Measurements from ENCODE around the gene SPIB. TPM values are rescaled to one million over a fixed set of nuclear protein-coding genes. Genes with fewer than 3 reads are reported as not detected.
"Not testable (repeated sequence)": the region's sequence is repeated elsewhere in the genome, so short reads cannot be mapped to it uniquely, and the experiment has no call there.

Gene SPIB
- total RNA-seq, 4 donors from 2014 or later: 0.66 to 3.5 (median 0.90) TPM; not detected in 1

GRCh38 chr19:50465986-50466705 is 47.4 kb downstream of the SPIB start:
- Histone ChIP-seq H3K27ac (no peak overlapping the region), H3K4me1 (no peaks in the 10 kb centered on the region), H3K27me3 (peaks cover 0 to 16% of the 10 kb centered on the region in 2 donors), H3K9me3 (no peaks in the 10 kb centered on the region), H3K4me3 (no peak overlapping the region), H3K36me3 (no peaks in the 10 kb centered on the region)
- 31 to 52% methylated on average over 29 of the region's 29 CpGs for WGBS, 2 donors
- no peak for DNase-seq (ENCODE audit: low spot score in 2 of 2)
- TF ChIP-seq POLR2A (IDR thresholded peaks at IDR 0.05) (no peak), CTCF (IDR thresholded peaks at IDR 0.05) (no peak), EP300 (IDR thresholded peaks at IDR 0.05) (no peak)

DNA sequence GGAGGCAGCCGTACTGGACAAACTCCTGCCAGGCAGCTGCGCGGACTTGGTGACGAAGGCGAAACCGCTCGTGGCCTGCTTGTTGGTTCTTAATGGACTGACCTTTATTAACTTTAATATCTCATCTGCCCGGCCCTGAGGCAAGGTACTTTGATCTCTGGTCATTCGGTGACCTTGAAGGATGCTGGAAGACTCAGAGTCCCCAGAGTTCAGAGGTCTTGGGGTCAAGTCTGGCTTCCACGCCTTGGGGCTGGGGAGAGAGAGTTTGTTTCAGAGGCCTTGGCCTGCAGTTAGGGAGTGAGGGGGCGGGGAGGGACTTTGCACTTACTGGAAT is 47.9 kb downstream of the SPIB start:
- WGBS, 2 donors: 70 to 77% methylated on average over 11 of the region's 11 CpGs
- H3K36me3 ChIP-seq: no peaks in the 10 kb centered on the region
- DNase-seq (ENCODE audit: low spot score in 2 of 2): no peak
- no peaks in the 10 kb centered on the region for H3K4me1 ChIP-seq
- H3K9me3 ChIP-seq: no peaks in the 10 kb centered on the region
- H3K27me3 ChIP-seq: peaks cover 0 to 12% of the 10 kb centered on the region in 2 donors
- H3K4me3 ChIP-seq: no peak overlapping the region
- TF ChIP-seq CTCF (IDR thresholded peaks at IDR 0.05) (no peak), POLR2A (IDR thresholded peaks at IDR 0.05) (no peak), EP300 (IDR thresholded peaks at IDR 0.05) (no peak)
- no peak overlapping the region for H3K27ac ChIP-seq

GRCh38 chr19:50467566-50467965 is 48.8 kb downstream of the SPIB start:
- H3K4me1 ChIP-seq: no peaks in the 10 kb centered on the region
- no peak overlapping the region for H3K4me3 ChIP-seq
- H3K9me3 ChIP-seq: no peaks in the 10 kb centered on the region
- no peak overlapping the region for H3K27ac ChIP-seq
- no peak for TF ChIP-seq POLR2A (IDR thresholded peaks at IDR 0.05)
- no peak for TF ChIP-seq CTCF (IDR thresholded peaks at IDR 0.05)
- no peak for TF ChIP-seq EP300 (IDR thresholded peaks at IDR 0.05)
- H3K27me3 ChIP-seq: peaks cover 0 to 5% of the 10 kb centered on the region in 2 donors
- DNase-seq (ENCODE audit: low spot score in 2 of 2): no peak
- 66 to 76% methylated on average over 18 of the region's 18 CpGs for WGBS, 2 donors
- no peaks in the 10 kb centered on the region for H3K36me3 ChIP-seq

DNA sequence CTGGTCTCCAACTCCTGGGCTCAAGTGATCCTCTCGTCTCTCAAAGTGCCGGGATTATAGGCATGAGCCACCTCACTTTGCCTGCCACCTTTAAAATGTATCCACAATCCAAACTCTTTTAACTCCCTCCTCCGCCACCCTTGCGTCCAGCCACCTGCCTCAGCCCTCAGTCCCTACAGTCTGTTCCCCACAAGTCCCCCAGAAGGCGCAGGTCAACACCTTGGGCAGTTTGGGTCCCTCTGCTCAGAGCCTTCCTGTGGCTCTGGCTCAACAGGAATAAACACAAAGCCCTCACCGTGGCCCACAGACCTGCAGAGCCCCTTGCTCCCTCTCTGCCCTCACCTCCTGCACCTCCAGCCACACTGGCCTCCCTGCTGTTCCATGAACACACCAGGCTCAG is 50.1 kb downstream of the SPIB start:
- H3K4me1 ChIP-seq: no peaks in the 10 kb centered on the region
- H3K36me3 ChIP-seq: no peaks in the 10 kb centered on the region
- H3K9me3 ChIP-seq: no peaks in the 10 kb centered on the region
- DNase-seq (ENCODE audit: low spot score in 2 of 2): no peak
- H3K27me3 ChIP-seq: peaks cover 0 to 5% of the 10 kb centered on the region in 2 donors
- no peak overlapping the region for H3K4me3 ChIP-seq
- TF ChIP-seq EP300 (IDR thresholded peaks at IDR 0.05) (no peak), CTCF (IDR thresholded peaks at IDR 0.05) (no peak), POLR2A (IDR thresholded peaks at IDR 0.05) (no peak)
- no peak overlapping the region for H3K27ac ChIP-seq
- 84 to 88% methylated on average over 6 of the region's 6 CpGs for WGBS, 2 donors

DNA sequence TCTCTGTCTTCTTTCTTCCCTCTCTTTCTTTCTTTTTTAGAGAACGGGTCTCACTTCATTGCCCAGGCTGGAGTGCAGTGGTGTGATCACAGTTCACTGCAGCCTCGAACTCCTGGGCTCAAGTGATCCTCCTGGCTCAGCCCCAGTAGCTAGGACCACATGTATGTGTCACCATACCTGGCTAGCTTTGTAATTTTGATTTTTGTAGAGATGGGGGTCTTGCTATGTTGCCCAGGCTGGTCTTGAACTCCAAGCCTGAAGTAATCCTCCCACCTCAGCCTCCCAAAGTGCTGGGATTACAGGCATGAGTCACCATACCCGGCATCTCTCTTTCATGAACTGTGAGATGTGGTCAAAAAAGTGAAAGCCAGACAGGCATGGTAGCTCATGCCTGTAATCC is 54.6 kb downstream of the SPIB start:
- H3K27ac ChIP-seq; H3K9me3 ChIP-seq; H3K36me3 ChIP-seq; H3K4me3 ChIP-seq; DNase-seq (ENCODE audit: low spot score in 2 of 2); H3K27me3 ChIP-seq: not testable (repeated sequence)
- WGBS, 2 donors: 65 to 71% methylated on average over 3 of the region's 3 CpGs
- peaks cover 0 to 17% (median 13%) of the 10 kb centered on the region in 4 donors for H3K4me1 ChIP-seq
